WTC11 (cell line): ENCODE results near the gene PPP1R12B. TPM values are rescaled to one million over a fixed set of nuclear protein-coding genes. Genes with fewer than 3 reads are reported as not detected.
A peak's percentile ranks its signal among the peaks of the same experiment; 100 is the strongest.
"Not testable (repeated sequence)": the region's sequence is repeated elsewhere in the genome, so short reads cannot be mapped to it uniquely, and the experiment has no call there.

Experiments used
- ATAC-seq: fragments of 200-7000 bp; cut with Tn5 transposase; 2 replicates; pipeline ENCODE4 v1.10.0; 2021; ENCODE audit warnings: mild to moderate bottlenecking, moderate library complexity
- CTCF ChIA-PET: fragments of 300-600 bp; sonication (Branson Sonifier 250); formaldehyde crosslinking; loops from one replicate; lab custom pipeline; 2021; ENCODE audit warnings: antibody characterized with exemption; lab: Charles Lee
- POLR2A ChIA-PET: fragments of 350-600 bp; sonication (Branson Sonifier 250); formaldehyde crosslinking; loops from one replicate; lab custom pipeline; 2021; ENCODE audit warnings: antibody characterized with exemption; lab: Charles Lee
- DNase-seq: peaks from one replicate; pipeline ENCODE4 v3.0.0; 2021; ENCODE audit warnings: low spot score
- H3K27ac Mint-ChIP-seq: 2 replicates; pipeline ENCODE4 v1.8.0; 2021; ENCODE audit warnings: mixed read lengths
- H3K27me3 Mint-ChIP-seq: 2 replicates; pipeline ENCODE4 v1.8.0; 2021; ENCODE audit warnings: low read depth, mild to moderate bottlenecking, moderate library complexity, mixed read lengths
- H3K36me3 Mint-ChIP-seq: 2 replicates; pipeline ENCODE4 v1.8.0; 2021; ENCODE audit warnings: mixed read lengths
- H3K4me1 Mint-ChIP-seq: 2 replicates; pipeline ENCODE4 v1.8.0; 2022; ENCODE audit warnings: mixed read lengths
- H3K4me3 Mint-ChIP-seq: 2 replicates; pipeline ENCODE4 v1.8.0; 2021; ENCODE audit warnings: mild to moderate bottlenecking, moderate library complexity, mixed read lengths
- H3K9me3 Mint-ChIP-seq: 2 replicates; pipeline ENCODE4 v1.8.0; 2021; ENCODE audit warnings: mixed read lengths
- AFF4 ChIP-seq: sonication (generic); formaldehyde crosslinking; IDR thresholded peaks from 2 replicates; pipeline ENCODE4 v1.8.1; 2023; ENCODE audit warnings: mild to moderate bottlenecking, missing genetic modification reagents, borderline replicate concordance
- CREB1 ChIP-seq: sonication (generic); formaldehyde crosslinking; IDR thresholded peaks from 2 replicates; pipeline ENCODE4 v1.8.0; 2023; ENCODE audit warnings: mild to moderate bottlenecking, missing genetic modification reagents
- E2F1 ChIP-seq: sonication (generic); formaldehyde crosslinking; IDR thresholded peaks from 2 replicates; pipeline ENCODE4 v1.8.0; 2022; ENCODE audit warnings: mild to moderate bottlenecking, missing genetic modification reagents
- ETV6 ChIP-seq: sonication (generic); formaldehyde crosslinking; IDR thresholded peaks from 2 replicates; pipeline ENCODE4 v1.8.1; 2022; ENCODE audit warnings: mild to moderate bottlenecking, missing genetic modification reagents
- FOXJ3 ChIP-seq: sonication (generic); formaldehyde crosslinking; IDR thresholded peaks from 2 replicates; pipeline ENCODE4 v1.9.0; 2021; ENCODE audit warnings: missing genetic modification reagents, mild to moderate bottlenecking, borderline replicate concordance
- FOXK1 ChIP-seq: sonication (generic); formaldehyde crosslinking; IDR thresholded peaks from 2 replicates; pipeline ENCODE4 v1.8.0; 2022; ENCODE audit warnings: mild to moderate bottlenecking, moderate library complexity, missing genetic modification reagents
- JAZF1 ChIP-seq: fragments of 250-450 bp; sonication (Bioruptor Pico); IDR thresholded peaks from 2 replicates; pipeline ENCODE4 v1.9.0; 2021; ENCODE audit warnings: moderate library complexity, mild to moderate bottlenecking, inconsistent platforms
- RELA ChIP-seq: sonication (generic); formaldehyde crosslinking; IDR thresholded peaks from 2 replicates; pipeline ENCODE4 v1.8.1; 2022; ENCODE audit warnings: missing genetic modification reagents, mild to moderate bottlenecking, borderline replicate concordance
- SP1 ChIP-seq: sonication (generic); formaldehyde crosslinking; conservative IDR thresholded peaks from 2 replicates; pipeline ENCODE4 v1.8.1; 2022; ENCODE audit warnings: missing genetic modification reagents
- TCF7 ChIP-seq: sonication (generic); formaldehyde crosslinking; IDR thresholded peaks from 2 replicates; pipeline ENCODE4 v1.8.0; 2022; ENCODE audit warnings: mild to moderate bottlenecking, low read depth, missing genetic modification reagents, moderate library complexity
- ZNF396 ChIP-seq: fragments of 250-450 bp; sonication (Bioruptor Pico); IDR thresholded peaks from 2 replicates; pipeline ENCODE4 v1.8.0; 2021; ENCODE audit warnings: mild to moderate bottlenecking, moderate library complexity, borderline replicate concordance
- ZNF423 ChIP-seq: fragments of 250-450 bp; sonication (Bioruptor Pico); IDR thresholded peaks from 2 replicates; pipeline ENCODE4 v2.1.2; 2022; ENCODE audit warnings: mild to moderate bottlenecking, moderate library complexity
- ZNF671 ChIP-seq: fragments of 250-450 bp; sonication (Bioruptor Pico); IDR thresholded peaks from 2 replicates; pipeline ENCODE4 v1.8.0; 2021; ENCODE audit warnings: mild to moderate bottlenecking
- total RNA-seq: library from RNA; stranded (reverse); gene quantifications from 3 replicates; pipeline ENCODE4 v1.2.3, GENCODE V29; 2021
- TF ChIP-seq, protein P1 (sequence below): fragments of 250-450 bp; sonication (Bioruptor Pico); IDR thresholded peaks from 2 replicates; pipeline ENCODE4 v1.9.0; 2021; ENCODE audit warnings: mild to moderate bottlenecking, borderline replicate concordance
- TF ChIP-seq, protein P2 (sequence below): sonication (generic); formaldehyde crosslinking; IDR thresholded peaks from 2 replicates; pipeline ENCODE4 v1.8.1; 2022; ENCODE audit warnings: low read depth, mild to moderate bottlenecking, moderate library complexity, missing genetic modification reagents, borderline replicate concordance

Gene PPP1R12B
- total RNA-seq, 1 experiment from 2014 or later, result 19.2 TPM

DNA sequence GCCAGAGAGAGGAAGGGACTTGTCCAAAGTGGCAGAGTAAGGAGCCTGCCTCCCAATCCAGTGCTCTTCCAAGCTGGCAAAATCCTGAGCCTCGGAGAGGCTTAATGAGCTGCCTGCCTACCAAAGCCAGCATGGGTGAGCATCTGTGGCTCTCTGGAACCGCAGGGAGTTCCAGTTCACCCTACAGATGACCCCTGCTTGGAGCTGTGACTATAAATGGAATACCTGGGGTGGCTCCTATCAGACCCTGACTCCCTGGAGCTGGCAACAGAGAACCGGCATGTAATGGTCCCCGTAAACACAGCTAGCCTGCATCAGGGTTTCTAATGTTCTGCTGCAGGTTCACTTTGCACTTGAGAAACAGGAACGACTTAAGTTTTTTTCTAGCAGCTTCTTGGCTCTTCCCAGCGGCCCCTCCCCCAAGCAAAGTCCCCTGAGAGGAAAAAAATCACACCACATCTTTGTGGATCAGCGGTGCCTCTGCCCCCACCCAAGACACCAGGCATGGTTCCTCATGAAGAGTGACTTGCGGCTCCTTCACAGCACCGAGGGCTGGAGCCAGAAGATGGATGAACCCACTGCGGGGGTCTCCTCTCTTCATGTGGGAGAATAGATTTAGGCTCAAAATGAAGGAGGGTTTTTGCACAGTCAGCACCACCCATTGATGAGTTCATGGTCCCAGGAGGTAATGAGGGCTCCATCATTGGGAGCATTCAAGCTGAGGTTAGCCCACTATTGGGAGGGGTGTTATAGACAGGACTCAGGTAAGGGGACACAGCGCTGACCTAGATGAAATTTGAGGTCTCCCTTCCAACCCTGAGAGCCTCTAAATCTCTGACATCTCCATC, 282.8 kb downstream of the PPP1R12B start:
- no peaks in the 10 kb centered on the region for H3K36me3 Mint-ChIP-seq
- H3K4me1 Mint-ChIP-seq, result peaks cover 20% of the 10 kb centered on the region
- H3K4me3 Mint-ChIP-seq, result no peak overlapping the region
- H3K27me3 Mint-ChIP-seq, result no peaks in the 10 kb centered on the region
- TF ChIP-seq CREB1 (CRISPR knock-in tag) (no peak), ETV6 (CRISPR knock-in tag) (no peak), ZNF671 (no peak), JAZF1 (CRISPR knock-in tag) (no peak), FOXJ3 (CRISPR knock-in tag) (no peak), RELA (CRISPR knock-in tag) (no peak), SP1 (CRISPR knock-in tag) (no peak), E2F1 (CRISPR knock-in tag) (no peak), ZNF396 (CRISPR knock-in tag) (no peak)
- TF ChIP-seq, protein P1, sequence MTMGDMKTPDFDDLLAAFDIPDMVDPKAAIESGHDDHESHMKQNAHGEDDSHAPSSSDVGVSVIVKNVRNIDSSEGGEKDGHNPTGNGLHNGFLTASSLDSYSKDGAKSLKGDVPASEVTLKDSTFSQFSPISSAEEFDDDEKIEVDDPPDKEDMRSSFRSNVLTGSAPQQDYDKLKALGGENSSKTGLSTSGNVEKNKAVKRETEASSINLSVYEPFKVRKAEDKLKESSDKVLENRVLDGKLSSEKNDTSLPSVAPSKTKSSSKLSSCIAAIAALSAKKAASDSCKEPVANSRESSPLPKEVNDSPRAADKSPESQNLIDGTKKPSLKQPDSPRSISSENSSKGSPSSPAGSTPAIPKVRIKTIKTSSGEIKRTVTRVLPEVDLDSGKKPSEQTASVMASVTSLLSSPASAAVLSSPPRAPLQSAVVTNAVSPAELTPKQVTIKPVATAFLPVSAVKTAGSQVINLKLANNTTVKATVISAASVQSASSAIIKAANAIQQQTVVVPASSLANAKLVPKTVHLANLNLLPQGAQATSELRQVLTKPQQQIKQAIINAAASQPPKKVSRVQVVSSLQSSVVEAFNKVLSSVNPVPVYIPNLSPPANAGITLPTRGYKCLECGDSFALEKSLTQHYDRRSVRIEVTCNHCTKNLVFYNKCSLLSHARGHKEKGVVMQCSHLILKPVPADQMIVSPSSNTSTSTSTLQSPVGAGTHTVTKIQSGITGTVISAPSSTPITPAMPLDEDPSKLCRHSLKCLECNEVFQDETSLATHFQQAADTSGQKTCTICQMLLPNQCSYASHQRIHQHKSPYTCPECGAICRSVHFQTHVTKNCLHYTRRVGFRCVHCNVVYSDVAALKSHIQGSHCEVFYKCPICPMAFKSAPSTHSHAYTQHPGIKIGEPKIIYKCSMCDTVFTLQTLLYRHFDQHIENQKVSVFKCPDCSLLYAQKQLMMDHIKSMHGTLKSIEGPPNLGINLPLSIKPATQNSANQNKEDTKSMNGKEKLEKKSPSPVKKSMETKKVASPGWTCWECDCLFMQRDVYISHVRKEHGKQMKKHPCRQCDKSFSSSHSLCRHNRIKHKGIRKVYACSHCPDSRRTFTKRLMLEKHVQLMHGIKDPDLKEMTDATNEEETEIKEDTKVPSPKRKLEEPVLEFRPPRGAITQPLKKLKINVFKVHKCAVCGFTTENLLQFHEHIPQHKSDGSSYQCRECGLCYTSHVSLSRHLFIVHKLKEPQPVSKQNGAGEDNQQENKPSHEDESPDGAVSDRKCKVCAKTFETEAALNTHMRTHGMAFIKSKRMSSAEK, result no peak
- DNase-seq (no peak), ATAC-seq (no peak)
- no peak overlapping the region for H3K27ac Mint-ChIP-seq
- no peaks in the 10 kb centered on the region for H3K9me3 Mint-ChIP-seq
- ChIA-PET CTCF (interaction anchor here (2.2 to 2.7 kb wide), 2 partner anchors 26 to 88 kb away, joined by 7 to 9 read pairs; no protein-coding TSS in a partner anchor), POLR2A (no interaction called here)

- no peak for DNase-seq
- H3K36me3 Mint-ChIP-seq, result no peaks in the 10 kb centered on the region
- H3K9me3 Mint-ChIP-seq, result no peaks in the 10 kb centered on the region
- ATAC-seq, result no peak
- POLR2A ChIA-PET, result no interaction called here
- H3K27me3 Mint-ChIP-seq, result no peaks in the 10 kb centered on the region
- H3K4me1 Mint-ChIP-seq, result peaks cover 15% of the 10 kb centered on the region
- no peak overlapping the region for H3K4me3 Mint-ChIP-seq
- H3K27ac Mint-ChIP-seq, result no peak overlapping the region
- CTCF ChIA-PET, result interaction anchor here (2.2 to 2.7 kb wide), 2 partner anchors 25 to 87 kb away, joined by 7 to 9 read pairs; no protein-coding TSS in a partner anchor
- TF ChIP-seq, protein P2, sequence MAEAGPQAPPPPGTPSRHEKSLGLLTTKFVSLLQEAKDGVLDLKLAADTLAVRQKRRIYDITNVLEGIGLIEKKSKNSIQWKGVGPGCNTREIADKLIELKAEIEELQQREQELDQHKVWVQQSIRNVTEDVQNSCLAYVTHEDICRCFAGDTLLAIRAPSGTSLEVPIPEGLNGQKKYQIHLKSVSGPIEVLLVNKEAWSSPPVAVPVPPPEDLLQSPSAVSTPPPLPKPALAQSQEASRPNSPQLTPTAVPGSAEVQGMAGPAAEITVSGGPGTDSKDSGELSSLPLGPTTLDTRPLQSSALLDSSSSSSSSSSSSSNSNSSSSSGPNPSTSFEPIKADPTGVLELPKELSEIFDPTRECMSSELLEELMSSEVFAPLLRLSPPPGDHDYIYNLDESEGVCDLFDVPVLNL (CRISPR knock-in tag), result no peak
- TF ChIP-seq ZNF671, result no peak
- TF ChIP-seq AFF4 (CRISPR knock-in tag), result no peak
- TF ChIP-seq TCF7, result no peak
- no peak for TF ChIP-seq FOXK1 (CRISPR knock-in tag)
- no peak for TF ChIP-seq ZNF423 (CRISPR knock-in tag)
These were observed 283.7 kb downstream of the PPP1R12B start for GRCh38 chr1:202632241-202632640.

GRCh38 chr1:202636171-202636570, 287.7 kb downstream of the PPP1R12B start:
- H3K4me3 Mint-ChIP-seq, CTCF ChIA-PET, H3K36me3 Mint-ChIP-seq, POLR2A ChIA-PET, H3K9me3 Mint-ChIP-seq, ATAC-seq, H3K27ac Mint-ChIP-seq, DNase-seq, H3K27me3 Mint-ChIP-seq: not testable (repeated sequence)
- H3K4me1 Mint-ChIP-seq, result peaks cover 40% of the 10 kb centered on the region

DNA sequence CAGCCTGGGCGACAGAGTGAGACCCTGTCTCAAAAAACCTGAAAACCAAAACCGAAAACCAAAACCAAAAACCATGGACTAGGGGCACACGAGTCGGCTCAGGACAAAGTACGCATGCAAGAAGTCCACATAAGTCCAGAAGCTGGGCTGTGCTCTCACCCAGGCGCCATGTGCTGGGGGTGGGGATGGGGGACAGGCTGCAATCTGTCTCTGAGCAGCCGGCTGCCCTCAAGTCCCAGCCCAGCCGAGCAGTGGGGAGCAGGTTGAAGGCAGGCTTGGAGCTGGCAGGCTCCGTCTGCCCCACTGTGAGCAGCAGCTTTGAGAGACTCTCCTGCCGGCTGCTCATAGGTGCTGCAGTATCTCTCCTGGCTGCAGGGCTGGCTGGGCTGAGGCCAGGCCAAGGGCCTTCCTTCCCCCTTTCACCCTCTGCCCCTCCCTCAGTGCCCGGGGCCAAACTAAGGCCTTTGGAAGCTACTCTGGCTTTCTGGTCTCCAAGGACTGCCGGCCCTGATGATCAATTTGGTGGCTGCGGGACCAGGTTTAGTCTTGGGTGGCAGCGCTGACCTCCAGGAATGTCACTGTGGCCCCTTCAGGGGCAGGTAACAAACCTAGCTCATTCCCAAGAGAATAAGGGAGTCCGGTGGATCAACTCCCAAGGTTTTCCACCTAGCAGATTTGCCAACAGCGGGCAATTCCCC, 289.0 kb downstream of the PPP1R12B start:
- H3K9me3 Mint-ChIP-seq, DNase-seq, H3K4me3 Mint-ChIP-seq, H3K36me3 Mint-ChIP-seq, POLR2A ChIA-PET: not testable (repeated sequence)
- peak; percentile 77 for ATAC-seq
- Mint-ChIP-seq H3K27me3 (peaks cover 11% of the 10 kb centered on the region), H3K4me1 (peaks cover 47% of the 10 kb centered on the region), H3K27ac (0 out of 2 replicates have a peak overlapping the region, but pooled peaks have one; percentile 35)
- CTCF ChIA-PET, result interaction anchor here (0.8 to 2.5 kb wide), 6 partner anchors 11 to 82 kb away, joined by 3 to 21 read pairs (median 6); no protein-coding TSS in a partner anchor
